SK-N-MC (cell line): ENCODE results near the gene ATP5ME.

Experiments
- EZH2 ChIP-seq: fragments of 200-600 bp; sonication (generic); IDR thresholded peaks from one replicate; pipeline ENCODE4 v1.6.1; 2017; ENCODE audit warnings: antibody characterized with exemption
- POLR2AphosphoS5 ChIP-seq: IDR thresholded peaks from 2 replicates; pipeline ENCODE4 v1.6.1; 2012; ENCODE audit warnings: mild to moderate bottlenecking, low read depth, low read length, borderline replicate concordance

DNA sequence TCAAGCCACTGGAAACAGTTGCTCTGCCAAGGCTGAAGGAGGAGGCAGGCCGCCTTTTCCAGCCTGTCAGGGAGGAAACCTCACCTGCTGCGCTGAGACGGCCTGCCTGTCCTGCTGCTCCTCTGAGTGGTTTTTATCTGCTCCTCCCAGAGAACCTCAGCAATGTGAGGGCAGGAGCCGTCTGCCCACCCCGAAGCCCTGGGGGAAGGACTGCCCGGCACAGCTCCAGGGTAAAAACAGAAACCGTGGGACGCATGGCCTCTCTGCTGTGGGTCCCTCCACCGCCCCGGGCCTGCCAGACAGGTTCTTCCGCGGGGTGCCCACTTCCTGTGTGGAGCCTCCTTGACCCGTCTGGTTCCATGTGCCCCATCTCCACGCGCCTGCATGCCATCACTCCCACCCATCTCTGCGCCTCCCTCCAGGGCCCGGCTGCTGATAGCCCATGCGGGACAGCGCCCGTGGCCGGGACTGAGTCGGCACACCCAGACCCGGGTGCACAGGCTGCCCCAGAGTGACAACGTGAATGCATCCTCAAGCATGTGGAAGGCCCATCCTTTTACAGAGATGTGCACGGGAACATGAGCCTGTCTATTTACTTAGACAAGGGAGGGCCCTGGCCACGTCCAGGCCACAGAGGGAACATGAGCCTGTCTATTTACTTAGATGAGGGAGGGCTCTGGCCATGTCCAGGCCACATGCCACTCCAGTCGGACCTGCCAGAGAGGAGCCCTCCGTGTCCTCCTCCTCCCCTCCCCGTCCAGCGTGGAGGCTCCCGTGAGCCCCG is 18.9 kb upstream of the ATP5ME start:
- TF ChIP-seq EZH2: no peak
- no peak for TF ChIP-seq POLR2AphosphoS5
